HCEC 1CT (cell line): ENCODE results near the gene GRID2.
A peak's percentile ranks its signal among the peaks of the same experiment; 100 is the strongest.

ENCODE experiments used
- DNase-seq: peaks from one replicate; pipeline ENCODE4 v3.0.0-alpha.2; 2017

Gene GRID2

DNA sequence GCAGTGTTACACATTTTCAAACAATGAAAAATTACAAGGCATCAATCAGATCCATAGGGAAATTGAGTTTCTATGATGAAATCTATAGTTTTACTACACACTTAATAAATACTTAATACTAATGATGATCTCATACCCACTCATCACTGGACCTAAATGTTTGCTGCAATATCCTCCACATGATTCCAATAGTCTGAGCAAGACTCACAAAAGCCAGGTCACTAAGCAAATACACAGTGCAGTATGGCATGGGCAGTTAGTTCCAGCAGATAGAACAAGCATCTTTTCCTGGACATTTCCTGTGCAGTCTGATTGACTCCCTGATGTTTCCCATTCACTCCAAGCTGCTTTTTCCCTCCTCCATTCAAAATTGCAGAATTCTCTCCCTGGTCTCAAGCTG lies 1415.8 kb downstream of the GRID2 start:
- no peak for DNase-seq

DNA sequence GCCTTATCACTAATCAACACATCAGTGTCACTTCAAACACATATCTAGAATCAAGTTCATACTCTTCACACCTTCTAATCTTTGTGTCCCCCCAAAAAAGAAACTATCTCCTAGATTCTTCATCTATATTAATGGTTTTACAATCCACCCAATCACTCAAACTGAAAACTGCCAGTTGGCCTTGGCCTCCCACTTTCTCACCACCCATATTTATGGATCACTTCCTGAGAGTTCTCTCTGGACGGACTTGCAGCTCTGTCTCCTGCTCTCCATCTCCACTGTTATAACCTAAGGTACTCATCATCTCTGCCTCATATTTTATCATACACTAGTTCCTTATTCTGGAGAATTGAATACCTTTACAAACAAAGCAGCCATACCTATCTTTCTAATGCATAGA lies 1418.7 kb downstream of the GRID2 start:
- no peak for DNase-seq

DNA sequence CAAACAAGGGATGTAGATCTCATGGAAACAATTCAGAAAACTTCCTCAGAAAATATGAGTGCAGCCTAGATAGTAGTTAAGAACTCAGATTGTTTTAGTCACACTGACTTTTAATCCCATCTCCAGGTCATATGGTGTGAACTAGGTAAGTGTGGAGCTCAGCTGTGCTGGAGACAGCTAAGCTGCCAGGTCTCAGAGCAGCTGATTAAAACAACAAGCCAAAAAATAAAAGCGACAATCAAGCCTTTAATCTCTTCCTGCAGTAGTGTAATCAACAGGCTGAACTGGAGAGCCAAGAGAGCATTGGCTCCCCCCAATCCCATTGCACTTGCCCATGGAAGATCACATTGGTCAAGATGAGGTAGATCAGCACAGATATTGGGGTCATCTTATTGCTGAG lies 1426.5 kb downstream of the GRID2 start:
- DNase-seq, result no peak

DNA sequence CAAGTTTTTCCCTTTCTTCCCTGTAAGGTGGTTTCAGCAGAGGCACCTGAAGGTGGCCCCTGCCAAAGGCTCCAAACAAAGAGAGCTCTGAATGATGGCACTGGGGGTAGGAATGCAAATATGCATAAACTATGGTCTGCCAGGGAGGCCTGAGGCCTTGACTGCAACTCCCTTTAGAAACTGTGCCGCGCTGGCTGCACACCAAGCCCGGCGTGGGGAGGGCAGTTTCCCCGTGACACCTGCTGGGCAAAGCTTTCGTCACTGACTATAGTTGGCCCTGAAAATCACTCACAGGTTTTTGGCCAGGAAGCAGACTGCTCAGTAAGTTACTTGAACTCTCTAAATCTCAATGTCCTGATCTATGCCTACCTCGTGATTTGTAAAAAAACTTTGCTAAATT lies 1427.0 kb downstream of the GRID2 start:
- DNase-seq, result no peak

DNA sequence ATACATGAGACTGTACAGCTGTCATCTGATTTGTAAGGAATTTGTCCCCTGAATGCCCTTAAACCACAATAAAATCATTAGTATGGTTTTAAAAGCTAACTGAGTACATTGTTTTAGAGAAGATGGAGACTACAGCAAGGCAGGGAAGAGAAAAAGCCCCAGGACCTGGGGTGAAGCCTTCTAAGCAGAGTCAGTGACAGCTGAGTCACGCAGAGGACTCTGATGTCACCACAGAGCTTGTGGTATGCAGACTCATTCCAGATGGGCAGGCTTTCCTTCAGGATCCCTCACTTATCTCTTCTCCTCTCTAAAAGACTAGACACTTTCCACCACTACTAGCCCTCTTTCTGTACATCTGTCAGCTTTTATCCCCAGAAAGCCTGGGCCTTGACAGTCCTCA lies 1427.7 kb downstream of the GRID2 start:
- peak; percentile 2 for DNase-seq

DNA sequence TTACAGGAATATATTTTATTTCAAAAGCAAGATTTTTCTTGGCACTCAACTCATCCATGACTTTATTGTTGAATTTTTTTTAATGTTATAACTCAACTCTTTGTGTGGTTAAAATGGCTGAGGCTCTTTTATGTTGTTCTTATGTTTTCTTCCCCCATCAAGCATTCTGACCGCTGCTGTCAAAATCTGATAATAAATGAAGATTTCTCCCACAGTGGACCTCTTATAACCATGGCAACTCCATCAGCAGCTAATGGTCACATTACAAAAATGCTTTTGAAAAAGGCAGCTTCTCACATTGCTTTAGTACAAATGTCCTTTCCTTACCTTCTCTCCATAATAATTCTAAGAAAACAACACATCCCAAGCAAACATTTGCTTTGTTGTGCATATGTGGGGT lies 1428.7 kb downstream of the GRID2 start:
- DNase-seq, result no peak

DNA sequence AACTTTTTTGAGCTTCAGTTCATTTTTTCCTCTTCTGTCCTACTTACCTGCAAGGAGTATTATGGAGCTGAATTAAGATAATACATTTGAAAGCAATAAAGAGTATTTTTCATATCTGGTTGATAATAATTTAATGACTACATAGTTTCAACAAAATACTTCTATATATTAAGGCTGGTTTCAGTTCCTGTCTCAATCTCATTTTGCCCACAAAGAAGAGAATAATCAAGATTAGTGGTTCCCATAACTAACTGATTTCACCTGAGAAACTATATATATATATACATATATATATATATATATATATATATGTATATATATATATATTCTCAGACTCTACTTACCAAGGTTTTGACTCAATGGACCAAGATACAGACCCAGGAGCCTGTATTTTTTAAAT lies 1437.1 kb downstream of the GRID2 start:
- no peak for DNase-seq

DNA sequence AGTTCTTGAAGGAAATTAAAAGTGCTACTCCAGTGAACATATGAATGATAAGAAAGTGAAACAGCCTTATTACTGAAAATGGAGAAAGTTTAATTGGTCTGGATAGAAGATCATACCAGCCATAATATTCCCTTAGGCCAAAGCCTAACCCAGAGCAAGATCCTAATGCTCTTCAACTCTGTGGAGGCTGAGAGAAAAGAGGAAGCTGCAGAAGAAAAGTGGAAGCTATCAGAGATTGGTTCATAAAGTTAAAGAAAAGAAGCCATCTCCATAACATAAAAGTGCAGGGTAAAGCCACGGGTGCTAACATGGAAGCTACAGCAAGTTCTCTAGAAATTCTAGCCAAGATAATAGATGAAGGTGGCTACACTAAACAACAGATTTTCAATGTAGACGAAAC lies 1439.3 kb downstream of the GRID2 start:
- no peak for DNase-seq

DNA sequence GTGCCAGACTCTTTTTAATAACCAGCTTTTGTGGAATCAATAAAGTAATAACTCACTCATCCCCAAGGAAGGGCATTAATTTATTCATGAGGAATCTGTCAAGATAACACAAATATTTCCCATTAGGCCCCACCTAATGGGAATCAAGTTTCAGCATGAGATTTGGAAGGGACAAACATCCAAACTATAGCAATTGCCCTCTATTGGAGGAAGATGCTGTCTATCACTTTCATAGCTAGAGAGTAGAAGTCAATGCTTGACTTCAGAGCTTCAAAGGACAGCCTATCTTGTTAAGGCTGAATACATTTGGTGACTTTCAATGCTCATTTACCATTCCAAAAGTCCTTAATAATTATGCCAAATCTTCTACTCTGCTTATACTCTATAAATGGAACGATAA lies 1439.9 kb downstream of the GRID2 start:
- no peak for DNase-seq

DNA sequence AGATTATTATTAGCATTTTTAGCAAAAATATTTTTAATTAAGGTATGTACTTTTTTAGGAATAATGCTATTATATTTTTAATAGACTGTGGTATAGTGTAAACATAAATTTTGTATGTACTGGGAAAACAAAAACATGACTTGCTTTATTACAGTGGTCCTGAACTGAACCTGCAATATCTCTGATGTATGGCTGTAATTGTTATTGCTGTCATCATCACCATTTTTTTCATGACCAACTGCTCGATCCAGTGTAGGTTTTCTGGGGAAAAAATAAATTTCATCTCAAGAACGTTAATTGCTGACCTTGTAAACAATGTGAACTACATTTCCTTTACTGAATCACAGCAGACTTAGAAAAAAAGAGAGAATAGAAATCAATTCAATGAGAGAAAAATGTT lies 1441.2 kb downstream of the GRID2 start:
- no peak for DNase-seq

DNA sequence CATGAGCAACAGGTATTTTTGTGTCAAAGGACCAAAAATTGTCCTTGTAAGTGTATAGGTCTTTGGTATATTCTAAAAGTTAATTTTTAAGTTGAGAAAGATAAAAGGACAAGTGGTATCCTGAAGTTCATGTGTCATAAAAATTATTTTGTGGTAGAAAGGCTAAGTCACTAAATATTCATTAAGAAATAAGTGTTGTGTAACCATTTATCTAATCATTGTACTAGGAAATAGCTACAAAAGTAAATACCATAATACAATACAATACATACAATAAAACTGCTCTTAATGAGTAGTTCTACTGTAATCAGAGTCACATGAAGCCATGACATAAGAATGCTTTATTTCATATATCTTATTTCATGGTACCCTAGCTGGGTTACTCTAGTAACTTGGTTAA lies 1442.3 kb downstream of the GRID2 start:
- no peak for DNase-seq

DNA sequence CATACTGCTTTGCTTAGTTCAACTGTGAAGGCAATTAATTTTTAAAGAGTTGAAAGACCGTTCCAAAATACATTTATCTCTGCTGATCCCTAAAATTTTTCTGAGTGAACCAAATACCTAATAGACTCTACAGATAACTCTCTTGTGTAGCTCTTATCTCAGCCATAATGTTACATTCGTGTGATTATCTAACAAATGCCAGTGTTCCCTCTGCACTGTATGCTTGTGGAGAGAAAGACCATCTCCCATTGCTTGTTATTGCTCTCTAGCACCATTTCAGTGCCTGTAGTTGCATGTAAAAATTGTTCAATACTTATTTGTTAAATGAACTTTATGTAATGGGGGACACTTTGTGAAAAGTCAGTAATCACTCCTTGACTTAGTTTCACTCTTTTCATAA lies 1443.5 kb downstream of the GRID2 start:
- DNase-seq, result no peak

DNA sequence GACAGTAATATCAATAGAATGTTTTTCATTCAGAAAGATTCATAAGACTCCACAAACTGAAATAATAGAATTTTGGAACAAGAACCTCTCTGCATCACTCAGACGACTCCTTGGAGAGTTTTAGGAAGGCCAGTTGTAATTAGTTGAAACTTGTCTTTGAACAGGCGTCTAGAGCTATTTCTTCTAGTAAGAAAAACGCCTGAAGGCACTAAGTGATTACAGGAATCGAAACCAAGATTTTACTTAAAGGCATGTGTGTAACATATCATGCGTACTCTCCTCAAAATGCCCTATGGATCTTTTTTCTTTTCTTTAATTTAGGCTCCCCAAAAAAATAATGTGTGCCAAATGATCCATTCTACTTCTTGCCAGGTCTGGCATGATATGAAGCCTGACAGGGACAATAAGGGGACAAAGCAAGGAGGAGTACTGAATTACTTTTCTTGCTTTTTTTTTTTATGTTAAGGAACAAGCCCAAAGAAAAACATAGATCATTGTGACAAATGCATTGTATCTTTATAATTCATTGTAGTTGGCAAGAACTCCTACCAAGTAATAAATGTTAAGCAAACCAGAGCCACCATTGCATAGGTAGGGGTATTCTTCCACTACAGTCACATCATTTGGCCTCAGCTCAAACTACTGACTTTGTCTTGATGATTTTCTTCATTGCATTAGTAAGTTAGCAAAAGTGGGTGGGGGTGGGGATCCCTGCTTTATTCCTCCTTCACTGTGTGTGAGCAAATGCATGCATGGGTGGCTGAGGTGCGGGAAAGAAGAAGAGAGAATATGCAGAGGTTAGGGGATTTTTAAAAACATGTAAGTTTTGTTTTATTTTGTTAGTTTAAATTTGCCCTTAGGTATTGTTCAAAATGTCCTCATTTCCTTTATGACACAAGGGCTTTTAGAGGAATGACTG lies 1444.9 kb downstream of the GRID2 start:
- no peak for DNase-seq

DNA sequence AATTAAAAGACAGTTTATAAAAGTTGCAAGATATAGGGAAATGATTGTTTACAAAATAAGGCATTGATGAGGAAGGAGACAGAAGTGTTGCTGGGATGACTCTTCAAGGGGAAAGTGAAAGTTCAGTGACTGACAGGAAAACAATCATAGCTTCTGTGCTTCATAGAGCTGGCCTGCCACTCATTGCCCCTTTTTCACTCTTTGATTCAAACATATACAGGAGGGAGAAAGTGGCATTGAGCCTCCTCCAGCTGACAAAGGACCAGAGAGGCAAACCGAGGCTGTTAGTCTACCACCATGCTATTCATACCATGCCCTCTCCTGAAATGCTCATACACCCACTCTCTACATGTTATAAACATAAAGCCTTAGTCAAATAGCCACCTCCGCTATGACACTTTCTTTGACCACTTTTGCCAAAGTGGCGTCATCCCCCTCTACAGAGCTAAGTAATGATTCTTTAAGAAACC lies 1445.6 kb downstream of the GRID2 start:
- no peak for DNase-seq

DNA sequence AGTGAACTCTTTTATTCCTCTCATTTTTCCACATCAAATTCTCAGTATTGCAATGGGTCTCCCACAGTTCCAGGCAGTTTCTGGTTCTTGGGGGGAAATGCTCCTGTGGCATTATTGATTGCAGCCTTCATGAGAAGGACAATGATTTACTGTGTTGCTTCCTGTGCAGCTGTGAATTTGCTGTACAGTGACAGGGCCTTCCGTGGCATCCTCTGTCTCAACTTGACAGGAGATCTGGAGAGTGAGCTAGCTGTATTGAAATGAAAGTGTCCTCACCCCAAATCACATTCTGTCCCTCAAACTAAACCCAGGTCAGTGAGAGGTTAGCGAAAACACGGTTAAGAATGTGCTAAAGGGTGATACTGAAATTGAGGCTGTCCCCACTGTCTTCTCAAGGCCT lies 1447.6 kb downstream of the GRID2 start:
- DNase-seq, result no peak

DNA sequence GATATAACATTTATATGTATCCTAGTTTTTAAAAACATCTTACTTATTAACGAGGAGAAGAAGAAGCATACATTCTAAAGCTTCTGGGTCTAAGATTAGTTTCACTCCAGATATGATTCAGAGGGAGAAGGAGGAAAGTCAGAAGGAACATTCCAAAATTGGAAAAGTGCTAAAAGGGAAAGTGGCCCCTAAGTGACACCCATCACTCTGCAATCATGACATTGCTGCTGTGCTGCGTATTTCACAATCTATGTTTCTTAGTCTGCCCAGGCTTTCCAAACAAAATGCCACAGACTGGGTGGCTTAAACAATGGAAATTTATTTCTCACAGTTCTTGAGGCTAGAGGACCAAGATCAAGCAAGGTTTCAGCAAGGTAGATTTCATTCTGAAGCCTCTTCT lies 1452.3 kb downstream of the GRID2 start:
- no peak for DNase-seq

DNA sequence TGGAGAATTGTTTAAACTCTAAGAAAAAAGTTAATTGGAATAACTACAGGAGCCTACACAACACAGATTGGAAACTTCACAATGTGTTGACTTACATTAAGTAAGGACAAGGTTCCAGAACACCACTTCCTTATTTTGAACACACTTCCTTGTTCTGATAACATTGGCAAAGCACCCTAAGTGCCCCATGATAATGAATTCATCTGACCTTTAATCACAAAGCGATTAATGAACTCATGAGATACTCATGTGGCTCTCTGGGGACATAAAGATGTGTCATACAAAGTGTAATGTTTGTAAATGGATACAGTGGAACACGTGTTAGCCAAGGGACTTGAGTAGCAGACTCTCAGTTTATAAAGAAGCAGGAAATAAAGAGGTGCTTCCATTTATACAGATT lies 1455.7 kb downstream of the GRID2 start:
- no peak for DNase-seq

DNA sequence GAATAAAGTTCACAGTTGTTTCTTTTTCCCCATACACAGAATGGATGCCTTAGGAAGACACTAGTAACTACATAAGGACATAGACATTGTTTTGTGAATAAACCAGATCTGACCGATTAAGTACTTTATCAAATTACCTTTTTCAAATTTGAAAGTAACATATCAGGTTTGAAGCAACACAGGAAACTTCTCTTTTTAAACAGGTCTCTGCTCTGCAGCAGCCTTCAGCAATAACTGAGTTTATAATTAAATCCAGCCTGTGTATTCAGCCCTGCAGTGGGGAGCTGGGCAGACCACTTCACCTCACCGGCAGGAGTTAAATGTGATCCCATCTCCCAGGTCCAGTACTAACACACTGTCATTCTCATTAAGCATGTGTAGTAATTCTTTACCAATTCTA lies 1456.5 kb downstream of the GRID2 start:
- DNase-seq, result no peak

DNA sequence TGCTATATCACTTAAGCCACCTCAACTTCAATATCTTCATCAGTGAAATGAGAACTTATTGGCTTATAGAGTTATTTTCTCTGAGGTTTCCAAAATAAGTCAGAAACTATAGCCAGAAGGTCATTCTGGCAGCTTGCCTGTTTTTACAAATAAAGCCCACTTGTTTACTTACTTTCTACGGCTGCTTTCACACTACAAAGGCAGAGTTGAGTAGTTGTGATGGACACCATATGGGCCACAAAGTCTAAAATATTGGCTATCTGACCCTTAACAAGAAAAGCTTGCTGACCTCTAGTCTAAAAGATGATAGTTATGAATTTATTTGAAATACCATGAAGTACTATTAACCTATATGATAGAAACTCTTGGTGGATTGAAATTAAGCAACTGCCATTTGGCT lies 1457.5 kb downstream of the GRID2 start:
- no peak for DNase-seq

DNA sequence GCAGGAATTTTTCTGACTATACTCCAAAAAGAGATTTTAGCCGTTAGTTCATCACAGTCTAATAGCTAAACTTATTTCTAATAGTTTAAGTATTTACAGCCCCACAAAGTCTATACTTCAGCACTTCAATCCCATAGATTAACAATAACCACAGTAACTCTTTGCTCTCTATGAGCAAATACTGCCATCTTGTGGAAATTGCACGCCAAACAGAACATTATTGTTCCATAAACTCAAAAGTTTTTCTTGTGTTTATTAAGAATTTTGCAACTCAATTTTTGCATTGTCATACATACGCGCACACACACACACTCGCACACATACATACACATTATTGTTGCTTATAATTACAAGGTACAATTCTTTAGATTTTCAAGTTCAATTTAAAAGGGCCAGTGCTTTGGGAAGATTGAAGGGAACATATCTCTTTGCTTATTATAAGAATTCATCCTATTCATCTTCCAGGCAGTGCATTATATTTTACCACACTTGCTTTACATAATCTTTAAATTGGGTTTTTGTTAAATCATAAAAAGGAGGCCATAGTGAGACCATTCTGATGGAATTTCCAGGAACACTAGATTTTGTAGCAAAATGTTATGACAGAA lies 1461.0 kb downstream of the GRID2 start:
- peak; percentile 29 for DNase-seq

DNA sequence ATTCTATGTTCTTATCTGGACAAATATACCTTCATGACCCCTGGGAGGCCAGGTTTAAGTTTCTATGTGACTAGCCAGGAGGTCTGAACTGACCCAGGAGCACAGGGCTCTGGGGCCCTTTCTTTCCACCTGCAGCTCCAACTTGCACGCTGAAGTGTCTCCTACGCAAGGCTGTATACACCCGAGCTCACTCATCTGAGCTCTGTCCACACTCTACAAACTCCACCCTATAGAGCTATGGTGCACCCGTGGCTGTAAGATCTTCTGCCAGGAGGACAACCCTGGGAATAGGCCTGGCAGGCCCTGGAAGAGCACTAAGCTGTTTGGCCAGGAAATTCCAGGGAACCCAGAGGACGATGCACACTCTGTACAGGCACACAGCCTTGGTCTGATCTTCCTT lies 1464.2 kb downstream of the GRID2 start:
- DNase-seq, result no peak

DNA sequence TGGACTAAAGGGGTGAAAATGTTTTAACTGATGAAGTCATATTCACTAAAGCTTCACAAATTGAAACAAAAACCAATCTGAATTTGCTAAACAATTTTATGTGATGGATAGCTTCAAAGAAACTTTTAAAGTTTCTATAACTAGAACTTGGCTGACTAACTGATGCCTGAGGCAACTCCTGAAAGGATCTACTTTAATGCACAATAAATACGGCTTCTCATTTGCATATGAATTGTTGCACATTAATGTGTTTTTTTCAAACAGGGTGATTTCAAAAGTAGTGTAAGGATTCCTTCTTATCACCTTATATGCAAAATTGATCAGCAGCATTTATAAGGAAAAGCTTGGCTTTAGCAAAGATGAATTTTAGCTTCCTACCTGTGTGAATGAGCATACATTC lies 1466.4 kb downstream of the GRID2 start:
- DNase-seq, result no peak

DNA sequence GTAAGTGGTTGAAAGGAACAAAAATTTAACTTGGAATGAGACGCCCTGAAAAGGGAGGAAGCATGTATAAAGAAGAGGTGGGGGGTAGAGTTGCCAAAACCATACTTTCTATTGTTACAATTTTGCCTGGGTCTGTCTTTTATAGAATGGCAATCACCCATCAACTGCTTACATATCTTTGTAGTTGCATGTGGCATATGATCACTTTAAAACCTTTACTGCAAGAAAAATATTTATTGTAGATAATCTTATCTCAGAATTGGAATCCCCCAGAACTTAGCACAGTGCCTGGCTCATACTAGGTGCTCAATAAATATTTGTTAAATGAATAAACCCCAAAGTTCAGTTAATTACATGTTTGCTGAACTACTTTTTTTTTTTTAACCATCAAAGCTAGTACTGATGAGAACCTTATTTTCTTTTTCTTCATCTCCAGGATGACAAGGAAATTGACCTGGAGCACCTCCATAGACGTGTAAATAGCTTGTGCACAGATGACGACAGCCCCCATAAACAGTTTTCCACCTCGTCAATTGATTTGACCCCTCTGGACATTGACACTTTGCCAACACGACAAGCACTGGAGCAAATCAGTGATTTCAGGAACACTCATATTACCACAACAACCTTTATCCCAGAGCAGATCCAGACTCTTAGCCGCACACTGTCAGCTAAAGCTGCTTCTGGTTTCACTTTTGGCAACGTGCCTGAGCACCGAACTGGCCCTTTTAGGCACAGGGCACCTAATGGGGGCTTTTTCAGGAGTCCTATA lies 1468.1 kb downstream of the GRID2 start:
- no peak for DNase-seq

DNA sequence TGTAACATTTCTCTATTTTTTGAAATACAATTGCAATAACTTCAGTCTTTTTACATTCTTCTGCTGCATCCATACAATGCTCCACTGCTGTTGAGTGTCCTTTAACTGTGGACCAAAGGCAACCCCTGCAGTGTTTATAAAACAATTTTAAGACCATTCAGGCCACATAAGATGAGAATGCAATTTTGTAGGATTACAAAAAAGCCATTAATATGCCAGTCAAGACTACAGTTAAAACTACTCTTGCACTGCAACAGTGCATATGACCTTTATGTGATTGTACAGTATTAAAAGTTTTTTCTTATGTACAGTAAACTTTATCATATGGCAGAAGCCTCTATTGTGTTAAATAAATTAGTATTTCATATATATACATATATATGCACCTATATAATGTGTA lies 1469.1 kb downstream of the GRID2 start:
- no peak for DNase-seq
